Muscle layer of duodenum (tissue), 2 donors: Measurements from ENCODE around the gene HIPK2.

Experiments
- H3K27ac ChIP-seq: one replicate; pipeline ENCODE4 v1.7.0; 2013; ENCODE audit warnings: mild to moderate bottlenecking, low read length
- H3K27me3 ChIP-seq: one replicate; pipeline ENCODE4 v1.7.0; 2013; ENCODE audit warnings: low read depth, mild to moderate bottlenecking, control low read depth, low read length
- H3K36me3 ChIP-seq, 2 donors: one replicate each; pipeline ENCODE4 v1.7.0; 2013; ENCODE audit warnings: low read length in 2 of 2, control low read depth in 1 of 2, mild to moderate bottlenecking in 1 of 2; ENCODE audit not compliant: insufficient read depth in 2 of 2, control insufficient read depth in 1 of 2
- H3K4me1 ChIP-seq, 2 donors: one replicate each; pipeline ENCODE4 v1.7.0; 2013; ENCODE audit warnings: low read length in 2 of 2, mild to moderate bottlenecking in 2 of 2, control low read depth in 1 of 2, moderate library complexity in 1 of 2; ENCODE audit not compliant: insufficient read depth in 2 of 2, control insufficient read depth in 1 of 2
- H3K4me3 ChIP-seq, 2 donors: one replicate each; pipeline ENCODE4 v1.7.0; 2013; ENCODE audit warnings: low read length in 2 of 2, low read depth in 1 of 2, mild to moderate bottlenecking in 1 of 2
- H3K9me3 ChIP-seq, 2 donors: one replicate each; pipeline ENCODE4 v1.7.0; 2013; ENCODE audit warnings: low read length in 2 of 2, control low read depth in 1 of 2, mild to moderate bottlenecking in 1 of 2; ENCODE audit not compliant: control insufficient read depth in 1 of 2
- donor health status: healthy.

The HIPK2 gene

DNA sequence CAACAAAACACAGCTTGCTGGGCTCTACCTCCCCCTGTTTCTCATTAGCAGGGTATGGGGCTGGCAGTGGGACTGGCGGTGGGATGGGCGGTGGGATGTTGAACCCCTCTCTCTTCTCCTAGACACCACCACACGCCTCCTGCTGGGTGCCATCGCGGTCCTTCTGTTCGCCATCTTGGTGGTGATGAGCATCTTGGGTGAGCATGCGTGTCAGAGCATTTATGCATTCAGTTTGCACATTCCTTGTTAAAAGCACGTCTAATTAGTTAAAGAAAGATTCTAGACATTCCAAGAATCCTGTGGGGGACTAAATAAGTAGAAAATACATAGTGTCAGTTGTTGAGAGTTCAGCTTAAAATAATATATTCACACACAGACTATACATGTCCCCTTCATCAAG is 241.6 kb downstream of the HIPK2 start:
- Histone ChIP-seq H3K4me3 (no peak overlapping the region), H3K27me3 (no peaks in the 10 kb centered on the region), H3K27ac (no peak overlapping the region), H3K9me3 (no peaks in the 10 kb centered on the region), H3K4me1 (peaks cover 0 to 5% of the 10 kb centered on the region in 2 donors), H3K36me3 (no peaks in the 10 kb centered on the region)

DNA sequence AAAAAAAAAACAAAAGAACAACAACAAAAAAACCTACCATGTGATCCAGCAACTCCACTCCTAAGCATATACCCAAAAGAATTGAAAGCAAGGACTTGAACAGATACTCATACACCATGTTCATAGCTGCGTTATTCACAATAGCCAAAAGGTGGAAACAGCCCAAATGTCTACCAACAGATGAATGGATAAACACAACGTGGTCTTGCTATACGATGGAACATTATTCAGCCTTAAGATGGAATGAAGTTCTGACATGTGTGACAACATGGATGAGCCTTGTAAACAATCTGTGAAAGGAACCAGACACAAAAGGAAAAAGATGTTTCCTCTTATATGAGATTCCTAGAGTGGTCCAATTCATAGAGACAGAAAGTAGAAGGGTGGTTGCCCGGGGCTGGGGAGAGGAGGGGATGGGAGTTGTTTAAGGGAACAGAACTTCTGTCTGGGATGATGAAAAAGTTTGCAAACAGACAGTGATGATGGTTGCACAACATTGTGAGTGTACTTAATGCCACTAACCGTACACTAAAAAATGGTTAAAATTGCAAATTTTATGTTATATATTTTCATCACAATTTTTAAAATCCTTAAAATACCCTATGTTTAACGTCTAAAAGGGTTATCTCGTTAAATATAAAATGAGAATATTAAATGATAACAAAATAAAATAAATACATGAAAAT is 242.7 kb downstream of the HIPK2 start:
- H3K4me3 ChIP-seq, result no peak overlapping the region
- H3K36me3 ChIP-seq, result no peaks in the 10 kb centered on the region
- no peaks in the 10 kb centered on the region for H3K27me3 ChIP-seq
- no peaks in the 10 kb centered on the region for H3K9me3 ChIP-seq
- no peak overlapping the region for H3K27ac ChIP-seq
- peaks cover 0 to 5% of the 10 kb centered on the region in 2 donors for H3K4me1 ChIP-seq

DNA sequence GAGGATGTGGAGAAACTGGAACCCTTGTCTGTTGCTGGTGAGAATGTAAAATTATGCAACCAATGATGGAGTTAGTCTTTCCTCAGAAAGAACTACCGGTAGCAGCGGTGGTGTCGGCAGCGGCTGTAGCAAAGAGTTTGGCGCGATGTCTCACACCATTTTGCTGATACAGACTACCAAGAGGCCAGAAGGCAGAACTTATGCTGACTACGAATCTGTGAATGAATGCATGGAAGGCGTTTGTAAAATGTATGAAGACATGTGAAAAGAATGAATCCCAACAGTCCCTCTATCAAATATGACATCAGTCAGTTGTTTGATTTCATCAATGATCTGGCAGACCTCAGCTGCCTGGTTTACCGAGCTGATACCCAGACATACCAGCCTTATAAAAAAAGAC is 243.7 kb downstream of the HIPK2 start:
- no peaks in the 10 kb centered on the region for H3K36me3 ChIP-seq
- no peaks in the 10 kb centered on the region for H3K27me3 ChIP-seq
- no peak overlapping the region for H3K4me3 ChIP-seq
- no peaks in the 10 kb centered on the region for H3K9me3 ChIP-seq
- H3K4me1 ChIP-seq, result peaks cover 0 to 5% of the 10 kb centered on the region in 2 donors
- no peak overlapping the region for H3K27ac ChIP-seq

DNA sequence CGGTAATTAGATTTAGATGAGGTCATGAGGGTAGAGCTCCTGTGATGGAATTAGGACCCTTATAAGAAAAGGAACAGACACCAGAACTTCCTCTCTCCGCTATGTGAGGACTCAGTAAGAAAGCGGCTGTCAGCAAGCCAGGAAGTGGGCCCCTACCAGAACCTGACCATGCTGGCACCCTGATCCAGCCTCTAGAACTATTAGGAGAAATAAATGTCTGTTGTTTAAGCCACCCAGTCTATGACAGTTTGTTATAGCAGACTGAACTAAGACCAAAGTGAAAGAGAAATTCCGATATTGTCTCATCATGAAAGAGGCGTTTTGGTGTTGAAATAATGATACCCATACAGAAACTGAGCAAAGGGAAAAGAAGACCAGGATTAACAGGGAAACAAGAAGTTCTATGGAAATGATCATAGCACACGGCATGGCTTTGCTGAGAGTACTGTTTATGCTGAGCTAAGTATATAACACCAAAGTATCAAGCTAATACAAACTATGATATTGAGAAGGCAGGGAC is 245.1 kb downstream of the HIPK2 start:
- H3K4me1 ChIP-seq, result no peaks in the 10 kb centered on the region
- no peaks in the 10 kb centered on the region for H3K9me3 ChIP-seq
- no peak overlapping the region for H3K27ac ChIP-seq
- no peak overlapping the region for H3K4me3 ChIP-seq
- H3K36me3 ChIP-seq, result no peaks in the 10 kb centered on the region
- H3K27me3 ChIP-seq, result no peaks in the 10 kb centered on the region

DNA sequence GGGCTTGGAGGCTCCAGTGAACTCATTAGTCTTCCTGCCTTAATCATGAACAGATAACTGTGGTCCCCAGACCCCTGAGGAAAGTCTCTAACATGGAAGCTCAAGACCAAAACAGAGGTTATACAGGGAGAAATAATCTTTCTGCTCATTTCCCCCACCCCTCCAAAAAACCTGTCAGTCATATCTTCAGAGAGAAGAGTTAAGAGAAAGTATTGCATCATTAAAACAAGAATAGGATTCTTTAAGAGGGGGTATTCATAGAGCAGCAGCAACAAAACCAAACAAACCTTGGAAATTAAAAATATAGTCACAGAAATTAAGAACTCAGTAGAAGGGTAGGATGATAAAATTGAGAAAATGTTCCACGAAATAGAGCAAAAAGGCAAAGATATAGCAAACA is 246.7 kb downstream of the HIPK2 start:
- H3K27me3 ChIP-seq, result no peaks in the 10 kb centered on the region
- H3K9me3 ChIP-seq, result no peaks in the 10 kb centered on the region
- no peaks in the 10 kb centered on the region for H3K36me3 ChIP-seq
- H3K4me3 ChIP-seq, result no peak overlapping the region
- no peaks in the 10 kb centered on the region for H3K4me1 ChIP-seq
- no peak overlapping the region for H3K27ac ChIP-seq

DNA sequence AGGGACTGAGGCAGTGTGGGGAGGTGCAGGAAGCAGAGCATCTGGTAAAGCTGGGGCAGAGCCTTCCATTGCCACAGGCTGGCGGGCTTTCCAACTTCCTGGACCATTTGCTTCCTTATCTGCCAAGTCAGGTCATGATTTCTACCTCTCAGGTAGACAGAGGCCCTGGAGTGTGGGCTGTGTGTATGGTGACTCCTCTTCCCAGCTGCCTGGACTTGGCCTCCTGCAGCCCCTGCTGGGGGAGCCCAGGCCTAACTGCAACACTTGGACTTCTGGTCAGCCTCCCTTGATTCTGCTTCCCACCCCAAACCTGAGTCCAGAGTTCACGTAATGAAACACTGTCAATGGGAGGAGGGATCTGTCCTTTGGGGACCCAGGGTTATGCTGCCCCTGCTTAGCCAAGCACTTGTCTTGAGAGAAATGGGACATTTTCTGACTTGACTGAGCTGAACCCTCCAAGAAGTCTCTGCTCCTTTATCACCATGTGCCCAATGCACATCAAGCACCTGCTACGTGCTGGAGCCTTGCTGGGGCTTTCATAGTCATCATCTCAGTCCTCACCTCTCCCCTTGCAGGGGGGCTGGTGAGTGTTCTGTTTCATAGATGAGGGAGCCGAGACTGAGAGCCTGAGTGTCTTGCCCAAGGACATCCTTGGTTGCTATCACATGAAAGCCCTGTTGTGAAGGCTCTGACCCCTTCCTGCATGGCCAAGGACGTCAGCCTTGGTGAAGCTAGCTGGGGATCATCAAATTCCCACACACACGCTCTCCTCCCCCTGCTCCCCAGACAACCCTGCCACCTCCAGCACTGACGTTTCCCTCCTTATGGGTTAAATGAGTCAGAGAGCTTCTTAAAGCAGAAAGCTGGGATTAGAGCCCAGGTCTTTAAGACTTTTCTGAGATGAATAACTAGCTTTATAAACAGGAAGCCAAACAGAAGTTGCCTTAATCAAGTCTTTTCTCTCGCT is 250.9 kb downstream of the HIPK2 start:
- Histone ChIP-seq H3K4me1 (peaks cover 0 to 7% of the 10 kb centered on the region in 2 donors), H3K36me3 (no peaks in the 10 kb centered on the region)

DNA sequence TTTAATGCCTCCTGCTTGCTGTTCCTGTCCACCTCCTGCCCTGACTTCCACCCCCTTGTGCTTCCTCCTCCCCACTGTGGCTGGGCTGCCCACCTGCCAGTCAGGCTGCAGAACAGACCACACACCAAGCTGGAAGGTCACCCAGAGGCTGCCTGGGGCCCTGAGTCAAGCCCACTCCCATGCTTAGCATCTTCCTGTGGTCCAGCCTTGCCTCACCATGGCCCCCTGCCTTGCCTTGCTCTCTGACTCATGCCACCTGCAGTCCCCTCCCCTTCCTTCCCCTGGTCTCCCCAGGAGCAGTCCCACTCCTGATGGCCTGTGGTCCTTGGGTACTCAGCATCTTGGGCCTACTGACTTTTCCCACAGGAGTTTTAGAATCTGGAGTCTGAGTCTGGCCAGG is 252.0 kb downstream of the HIPK2 start:
- peaks cover 12% of the 10 kb centered on the region for H3K27me3 ChIP-seq
- no peaks in the 10 kb centered on the region for H3K9me3 ChIP-seq
- H3K4me1 ChIP-seq, result peaks cover 0 to 7% of the 10 kb centered on the region in 2 donors
- H3K27ac ChIP-seq, result no peak overlapping the region
- no peak overlapping the region for H3K4me3 ChIP-seq
- no peaks in the 10 kb centered on the region for H3K36me3 ChIP-seq

More for the DNA sequence above, 250.9 kb downstream of the HIPK2 start:
- Histone ChIP-seq H3K27ac (no peak overlapping the region), H3K4me3 (no peak overlapping the region), H3K9me3 (no peaks in the 10 kb centered on the region), H3K27me3 (peaks cover 10% of the 10 kb centered on the region)

DNA sequence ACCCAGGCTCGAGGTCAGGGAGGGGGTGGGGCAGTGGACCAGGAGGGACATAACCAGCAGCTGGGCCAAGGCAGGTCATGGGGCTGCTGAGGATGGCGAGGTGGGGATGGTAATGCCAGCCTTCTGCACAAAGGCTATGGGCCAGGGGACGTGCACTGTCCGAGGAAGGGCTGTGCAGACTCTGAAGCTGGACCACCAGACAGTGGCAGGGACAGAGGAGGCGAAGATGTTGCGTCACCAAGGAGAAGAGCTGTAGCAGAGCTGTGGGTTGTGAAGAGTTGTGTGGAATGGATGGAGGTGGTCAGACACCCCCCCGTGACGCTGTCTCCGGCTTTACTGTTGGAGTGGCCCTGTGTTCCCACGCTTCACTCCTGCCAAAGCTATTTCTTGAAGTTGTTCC is 252.6 kb downstream of the HIPK2 start:
- H3K27me3 ChIP-seq, result peaks cover 12% of the 10 kb centered on the region
- H3K36me3 ChIP-seq, result no peaks in the 10 kb centered on the region
- peaks cover 0 to 7% of the 10 kb centered on the region in 2 donors for H3K4me1 ChIP-seq
- no peaks in the 10 kb centered on the region for H3K9me3 ChIP-seq
- H3K27ac ChIP-seq, result no peak overlapping the region
- no peak overlapping the region for H3K4me3 ChIP-seq

DNA sequence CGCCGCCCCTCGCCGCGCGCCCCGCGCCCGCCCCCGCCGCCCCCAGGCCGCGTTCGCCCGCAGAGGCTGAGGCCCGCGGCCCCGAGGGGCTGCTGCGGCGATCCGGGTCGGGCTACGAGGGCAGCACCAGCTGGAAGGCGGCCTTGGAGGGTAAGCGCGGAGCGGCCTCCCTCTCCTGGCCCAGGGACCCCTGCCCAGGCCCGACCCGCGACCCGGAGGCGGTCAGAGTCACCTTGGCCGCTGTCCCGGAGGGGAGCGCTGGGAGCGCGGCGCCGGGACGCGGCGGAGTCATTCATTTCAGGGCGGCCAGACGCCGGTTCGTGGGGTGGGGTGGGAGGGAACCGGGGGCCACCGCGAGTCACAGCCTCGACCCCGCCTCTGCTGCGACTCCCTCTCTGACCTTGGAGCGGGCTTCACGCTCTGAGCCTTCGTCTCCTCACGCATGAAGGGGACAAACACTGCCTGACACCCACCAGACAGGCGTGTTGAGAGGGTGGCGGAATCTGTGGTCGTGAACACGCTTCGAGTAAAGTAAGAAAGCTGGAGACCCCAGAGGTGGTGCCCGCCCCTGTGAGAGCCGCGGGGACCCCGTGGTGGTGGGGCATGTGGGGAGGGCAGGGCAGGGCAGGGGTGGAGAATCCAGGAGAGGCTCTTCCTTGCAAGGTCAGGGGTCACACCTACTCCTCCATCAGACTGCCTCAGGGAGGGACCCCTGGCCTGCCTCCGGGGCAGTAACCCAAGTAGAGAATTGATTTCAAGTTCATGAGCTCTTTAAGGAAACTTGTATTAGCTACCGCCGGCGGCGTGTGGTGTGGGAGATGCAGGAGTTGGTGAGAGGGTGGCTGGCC is 253.6 kb downstream of the HIPK2 start:
- Histone ChIP-seq H3K27me3 (peaks cover 12% of the 10 kb centered on the region), H3K4me3 (peak overlapping the region in 1 of 2 donors; percentile 40), H3K9me3 (no peaks in the 10 kb centered on the region), H3K36me3 (no peaks in the 10 kb centered on the region), H3K27ac (no peak overlapping the region), H3K4me1 (peaks cover 0 to 7% of the 10 kb centered on the region in 2 donors)

DNA sequence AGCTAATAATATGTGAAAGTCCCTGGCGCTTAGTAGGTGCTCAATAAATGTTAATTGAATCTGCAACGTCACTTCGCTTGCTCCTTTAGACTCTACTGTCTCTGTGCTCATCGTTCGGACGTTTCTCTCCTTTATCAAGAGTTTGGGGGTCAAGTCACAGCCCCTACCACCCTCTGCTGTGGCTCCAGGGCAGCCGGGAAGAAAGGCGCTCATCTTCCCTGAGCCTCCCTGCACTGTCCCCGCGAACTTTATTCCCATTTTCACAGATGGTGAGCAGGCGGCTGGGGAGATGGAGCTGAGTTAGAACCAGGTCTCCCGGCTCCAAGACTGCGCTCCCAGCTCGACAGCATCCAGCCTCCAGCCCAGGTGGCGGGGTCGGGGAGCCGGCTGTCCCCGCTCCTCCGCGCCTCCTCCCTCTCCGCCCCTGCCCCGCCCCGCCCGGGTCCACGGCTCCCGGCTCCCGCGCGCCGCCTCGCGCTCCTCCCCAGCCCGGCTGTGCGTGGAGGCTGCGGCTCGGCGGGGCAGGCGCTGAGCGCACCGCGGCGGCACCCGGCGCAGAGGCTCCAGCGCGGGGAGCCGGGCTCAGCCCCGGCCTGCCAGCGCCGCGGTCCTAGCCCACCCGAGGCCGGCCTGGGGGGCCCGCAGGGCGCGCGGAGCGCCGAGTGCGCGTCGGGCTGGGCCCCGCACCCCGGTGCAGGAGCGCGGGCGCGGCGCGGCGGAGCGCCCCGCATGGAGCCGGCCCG is 254.4 kb downstream of the HIPK2 start, which contains the start of gene CLEC2L:
CLEC2L (plus strand) TSS at position 487 of the 743 bp plus-strand sequence; CDS start at position 730, 243 bp downstream.
- no peaks in the 10 kb centered on the region for H3K9me3 ChIP-seq
- peaks cover 12% of the 10 kb centered on the region for H3K27me3 ChIP-seq
- H3K36me3 ChIP-seq, result no peaks in the 10 kb centered on the region
- no peak within 1 kb of the TSS for H3K27ac ChIP-seq
- peaks cover 0 to 7% of the 10 kb centered on the region in 2 donors for H3K4me1 ChIP-seq
- H3K4me3 ChIP-seq, result peak within 1 kb of the TSS in 1 of 2 donors; percentile 51
